NCI-H1048 (cell line): ENCODE measurements around the gene CNKSR3.

Experiments
- DNase-seq: peaks from one replicate; lab custom pipeline; 2025; lab: John Stamatoyannopoulos, UW

CNKSR3 gene

GRCh38 chr6:154479351-154479769 lies 31.1 kb downstream of the CNKSR3 start:
- no peak for DNase-seq

GRCh38 chr6:154478701-154479060 lies 31.8 kb downstream of the CNKSR3 start:
- DNase-seq = no peak

GRCh38 chr6:154478021-154478700 lies 32.3 kb downstream of the CNKSR3 start:
- DNase-seq = no peak

GRCh38 chr6:154476494-154476893 lies 34.0 kb downstream of the CNKSR3 start:
- no peak for DNase-seq

- DNase-seq = no peak
Measured at GRCh38 chr6:154474648-154475428, 35.6 kb downstream of the CNKSR3 start.

GRCh38 chr6:154473324-154473723 lies 37.2 kb downstream of the CNKSR3 start:
- no peak for DNase-seq

GRCh38 chr6:154471609-154472362 lies 38.7 kb downstream of the CNKSR3 start:
- DNase-seq = no peak

GRCh38 chr6:154469306-154469935 lies 41.1 kb downstream of the CNKSR3 start:
- DNase-seq = no peak

- no peak for DNase-seq
Measured at GRCh38 chr6:154468760-154469159, 41.7 kb downstream of the CNKSR3 start.

- DNase-seq = no peak
Measured at GRCh38 chr6:154466971-154467679, 43.4 kb downstream of the CNKSR3 start.

- no peak for DNase-seq
Measured at GRCh38 chr6:154466139-154466538, 44.3 kb downstream of the CNKSR3 start.

GRCh38 chr6:154463573-154464419 lies 46.7 kb downstream of the CNKSR3 start:
- DNase-seq = no peak

GRCh38 chr6:154462425-154462824 lies 48.1 kb downstream of the CNKSR3 start:
- DNase-seq = no peak

GRCh38 chr6:154461348-154461747 lies 49.1 kb downstream of the CNKSR3 start:
- no peak for DNase-seq

- no peak for DNase-seq
Measured at GRCh38 chr6:154460306-154461071, 50.0 kb downstream of the CNKSR3 start.

- DNase-seq = no peak
Measured at GRCh38 chr6:154459513-154459912, 51.0 kb downstream of the CNKSR3 start.

GRCh38 chr6:154458565-154459470 lies 51.7 kb downstream of the CNKSR3 start:
- no peak for DNase-seq

GRCh38 chr6:154457881-154458284 lies 52.6 kb downstream of the CNKSR3 start:
- no peak for DNase-seq
